ENCODE data around the gene ANO8.
"Not testable (repeated sequence)": the region's sequence is repeated elsewhere in the genome, so short reads cannot be mapped to it uniquely, and the experiment has no call there.

ANO8 gene

GRCh38 chr19:17286263-17286662, 48.4 kb downstream of the ANO8 start:
- no peak for DNase-seq (ENCODE audit: low read depth)

GRCh38 chr19:17285415-17286135, 49.1 kb downstream of the ANO8 start:
- no peak for DNase-seq (ENCODE audit: low read depth)

- DNase-seq (ENCODE audit: low read depth), result no peak
These were observed 51.1 kb downstream of the ANO8 start for GRCh38 chr19:17283504-17283996.

- DNase-seq (ENCODE audit: low read depth), result no peak
These were observed 52.0 kb downstream of the ANO8 start for GRCh38 chr19:17282488-17283125.

GRCh38 chr19:17281391-17282304, 53.0 kb downstream of the ANO8 start, which contains the start of gene ANKLE1:
Gene ANKLE1 (plus strand): TSS chr19:17281901. CDS start chr19:17281921, 20 bp downstream.
- no peak for DNase-seq (ENCODE audit: low read depth)

GRCh38 chr19:17279436-17279835, 55.2 kb downstream of the ANO8 start:
- DNase-seq (ENCODE audit: low read depth), result no peak

- no peak for DNase-seq (ENCODE audit: low read depth)
These were observed 59.0 kb downstream of the ANO8 start for GRCh38 chr19:17275441-17276175.

GRCh38 chr19:17274892-17275291, 59.8 kb downstream of the ANO8 start:
- DNase-seq (ENCODE audit: low read depth), result not testable (repeated sequence)
